Kidney epithelial cell (primary cell): ENCODE data around the gene DNMT3B. TPM values are rescaled to one million over a fixed set of nuclear protein-coding genes. Genes with fewer than 3 reads are reported as not detected.

Experiments used
- DNase-seq: peaks from one replicate; pipeline ENCODE4 v3.0.0-alpha.2; 2010; ENCODE audit warnings: low read depth
- H3K27me3 ChIP-seq: 2 replicates; pipeline ENCODE4 v1.6.0; 2011; ENCODE audit warnings: low read length; ENCODE audit not compliant: control insufficient read depth, insufficient read depth
- H3K36me3 ChIP-seq: 2 replicates; pipeline ENCODE4 v1.5.1; 2011; ENCODE audit warnings: low read length; ENCODE audit not compliant: control insufficient read depth, insufficient read depth
- H3K4me3 ChIP-seq: 2 replicates; pipeline ENCODE4 v1.5.1; 2011; ENCODE audit warnings: low read depth, mild to moderate bottlenecking, control low read depth, low read length
- total RNA-seq: library from RNA; depleted of rRNA; stranded (reverse); fragments of >200 nt; gene quantifications from 2 replicates; pipeline ENCODE4 v1.2.3, GENCODE V29; 2015
- TF ChIP-seq, protein P1 (sequence below): IDR thresholded peaks from 2 replicates; pipeline ENCODE4 v1.5.1; 2011; ENCODE audit warnings: mild to moderate bottlenecking, moderate library complexity, low read length, control low read depth, inconsistent platforms; ENCODE audit not compliant: insufficient read depth, poor library complexity, severe bottlenecking

The DNMT3B gene
- total RNA-seq, 1 donor from 2014 or later: 9.0 TPM

- no peaks in the 10 kb centered on the region for H3K27me3 ChIP-seq
- peaks cover 2% of the 10 kb centered on the region for H3K36me3 ChIP-seq
- no peak overlapping the region for H3K4me3 ChIP-seq
- DNase-seq: no peak
- TF ChIP-seq, protein P1, sequence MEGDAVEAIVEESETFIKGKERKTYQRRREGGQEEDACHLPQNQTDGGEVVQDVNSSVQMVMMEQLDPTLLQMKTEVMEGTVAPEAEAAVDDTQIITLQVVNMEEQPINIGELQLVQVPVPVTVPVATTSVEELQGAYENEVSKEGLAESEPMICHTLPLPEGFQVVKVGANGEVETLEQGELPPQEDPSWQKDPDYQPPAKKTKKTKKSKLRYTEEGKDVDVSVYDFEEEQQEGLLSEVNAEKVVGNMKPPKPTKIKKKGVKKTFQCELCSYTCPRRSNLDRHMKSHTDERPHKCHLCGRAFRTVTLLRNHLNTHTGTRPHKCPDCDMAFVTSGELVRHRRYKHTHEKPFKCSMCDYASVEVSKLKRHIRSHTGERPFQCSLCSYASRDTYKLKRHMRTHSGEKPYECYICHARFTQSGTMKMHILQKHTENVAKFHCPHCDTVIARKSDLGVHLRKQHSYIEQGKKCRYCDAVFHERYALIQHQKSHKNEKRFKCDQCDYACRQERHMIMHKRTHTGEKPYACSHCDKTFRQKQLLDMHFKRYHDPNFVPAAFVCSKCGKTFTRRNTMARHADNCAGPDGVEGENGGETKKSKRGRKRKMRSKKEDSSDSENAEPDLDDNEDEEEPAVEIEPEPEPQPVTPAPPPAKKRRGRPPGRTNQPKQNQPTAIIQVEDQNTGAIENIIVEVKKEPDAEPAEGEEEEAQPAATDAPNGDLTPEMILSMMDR: no peak
Observed at GRCh38 chr20:32804022-32804715, 42.0 kb downstream of the DNMT3B start.

- H3K27me3 ChIP-seq: no peaks in the 10 kb centered on the region
- DNase-seq: no peak
Observed at GRCh38 chr20:32804817-32805216, 42.6 kb downstream of the DNMT3B start.

DNA sequence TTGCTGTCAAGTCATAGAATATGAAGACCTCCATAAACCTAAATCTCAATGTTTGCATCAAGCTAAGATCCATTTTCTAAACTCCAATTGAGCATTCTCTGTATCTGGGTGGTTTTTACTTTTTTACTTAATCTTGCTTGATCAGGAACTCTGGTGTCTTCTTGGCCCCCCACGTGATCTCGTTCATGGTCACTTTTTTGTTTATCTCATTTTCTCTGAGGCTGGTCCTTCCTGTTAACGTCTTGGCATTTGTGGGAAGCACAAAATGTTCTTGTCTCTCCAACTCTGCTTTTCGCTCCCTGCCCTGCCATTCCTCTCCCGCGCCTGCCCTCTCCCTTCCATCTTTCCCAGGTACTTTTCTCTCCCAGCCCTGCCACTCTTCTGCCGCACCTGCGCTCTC is 43.5 kb downstream of the DNMT3B start:
- Histone ChIP-seq H3K36me3 (peaks cover 1% of the 10 kb centered on the region), H3K4me3 (no peak overlapping the region), H3K27me3 (no peaks in the 10 kb centered on the region)
- TF ChIP-seq, protein P1: no peak
- no peak for DNase-seq

More at GRCh38 chr20:32804817-32805216, 42.6 kb downstream of the DNMT3B start:
- H3K36me3 ChIP-seq: peaks cover 2% of the 10 kb centered on the region
- no peak overlapping the region for H3K4me3 ChIP-seq
- TF ChIP-seq, protein P1: no peak

DNA sequence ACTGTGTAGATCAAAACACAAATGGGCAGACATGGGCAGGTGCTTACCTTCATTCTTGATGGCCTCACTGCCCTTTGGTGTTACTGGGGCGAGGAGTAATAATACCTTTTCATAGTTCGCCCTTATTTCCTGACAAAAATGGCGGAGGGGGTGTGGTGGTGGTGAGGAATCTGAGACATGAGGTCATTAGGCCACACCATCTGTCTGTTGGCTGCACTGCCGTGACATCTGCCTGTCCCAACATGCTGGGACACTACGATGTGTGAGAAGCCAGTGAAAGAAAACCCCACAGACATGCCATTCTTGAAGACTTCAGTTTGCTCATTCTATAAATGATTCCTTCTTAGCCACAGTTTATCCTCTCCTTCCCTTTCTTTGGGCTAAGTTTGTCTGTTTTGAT is 44.2 kb downstream of the DNMT3B start:
- Histone ChIP-seq H3K4me3 (no peak overlapping the region), H3K36me3 (no peaks in the 10 kb centered on the region), H3K27me3 (no peaks in the 10 kb centered on the region)
- TF ChIP-seq, protein P1: no peak
- no peak for DNase-seq

GRCh38 chr20:32807706-32808105 is 45.5 kb downstream of the DNMT3B start:
- Histone ChIP-seq H3K4me3 (no peak overlapping the region), H3K36me3 (no peaks in the 10 kb centered on the region), H3K27me3 (no peaks in the 10 kb centered on the region)
- DNase-seq: no peak
- TF ChIP-seq, protein P1: no peak

DNA sequence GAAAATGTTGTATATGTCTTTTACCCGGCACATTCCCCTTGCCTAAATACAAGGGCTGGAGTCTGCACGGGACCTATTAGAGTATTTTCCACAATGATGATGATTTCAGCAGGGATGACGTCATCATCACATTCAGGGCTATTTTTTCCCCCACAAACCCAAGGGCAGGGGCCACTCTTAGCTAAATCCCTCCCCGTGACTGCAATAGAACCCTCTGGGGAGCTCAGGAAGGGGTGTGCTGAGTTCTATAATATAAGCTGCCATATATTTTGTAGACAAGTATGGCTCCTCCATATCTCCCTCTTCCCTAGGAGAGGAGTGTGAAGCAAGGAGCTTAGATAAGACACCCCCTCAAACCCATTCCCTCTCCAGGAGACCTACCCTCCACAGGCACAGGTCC is 46.3 kb downstream of the DNMT3B start:
- H3K36me3 ChIP-seq: no peaks in the 10 kb centered on the region
- DNase-seq: no peak
- no peak overlapping the region for H3K4me3 ChIP-seq
- TF ChIP-seq, protein P1: no peak
- H3K27me3 ChIP-seq: no peaks in the 10 kb centered on the region
